ENCODE results near the gene CYB5D1.

The CYB5D1 gene

DNA sequence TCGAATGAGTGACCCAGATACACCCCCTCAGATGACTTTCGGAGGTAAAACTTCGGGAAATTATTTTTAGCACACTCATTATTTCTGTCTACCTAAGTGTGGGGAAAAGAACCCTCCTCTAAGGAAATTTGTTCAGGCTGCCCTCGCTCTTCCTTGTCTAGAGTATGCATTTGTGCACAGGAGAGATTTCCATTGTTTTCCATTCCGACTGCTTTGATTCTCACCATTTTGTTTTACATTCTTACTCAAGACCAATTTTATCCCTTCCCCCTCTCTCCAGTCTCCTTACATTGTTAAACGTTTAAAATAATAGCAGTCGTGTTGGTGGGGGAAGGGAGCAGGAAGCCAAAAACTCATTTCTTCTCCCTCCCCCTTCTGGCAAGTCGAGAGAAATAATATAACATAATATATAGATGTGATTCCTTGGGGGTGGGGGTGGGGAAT is 29.3 kb downstream of the CYB5D1 start:
- DNase-seq = no peak

- peak; percentile 58 to 74 (median 73) for DNase-seq
Observed at GRCh38 chr17:7887482-7888183, 29.8 kb downstream of the CYB5D1 start.

DNA sequence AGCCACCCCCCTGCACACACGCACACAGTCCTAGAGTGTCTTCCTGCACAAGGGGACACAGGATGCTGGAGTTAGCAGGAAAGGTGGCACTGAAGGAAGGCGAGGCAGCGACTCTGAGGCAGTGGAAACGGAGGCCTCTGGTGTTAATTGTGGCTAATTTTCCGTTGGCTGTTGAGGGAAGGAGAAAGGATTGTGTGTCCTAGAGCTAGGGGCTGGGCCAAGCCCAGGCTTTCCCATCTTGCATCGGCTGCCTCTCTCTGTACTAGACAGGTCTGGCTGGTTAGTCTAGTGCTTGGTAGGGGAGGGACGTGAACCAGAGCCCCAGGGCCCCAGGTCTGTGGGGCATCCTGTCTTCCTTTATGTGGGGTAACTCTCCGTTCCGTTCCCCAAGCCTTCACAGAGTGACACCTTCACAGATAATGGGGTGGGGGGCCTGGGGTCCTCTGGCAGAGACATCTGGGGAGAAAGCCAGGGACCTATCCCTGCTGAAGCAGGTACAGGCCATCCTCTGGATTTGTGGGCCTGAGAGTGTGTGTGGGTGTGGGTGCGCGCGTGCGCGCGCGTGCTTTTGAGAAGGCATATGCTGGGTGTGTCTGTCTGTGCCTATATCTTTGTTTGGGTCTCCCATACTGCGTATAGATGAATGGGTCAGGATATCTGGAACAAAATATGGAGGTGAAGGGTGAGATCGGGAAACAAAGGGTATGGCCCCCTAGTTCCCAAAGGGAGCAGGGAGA is 30.5 kb downstream of the CYB5D1 start, which contains the start of gene CHD3:
Gene CHD3 (plus strand): TSS at position 606 of the 737 bp plus-strand sequence. CDS start 212 bp downstream, outside the sequence.
- peak in 3 of 4 experiments; percentile 22 to 32 (median 30) for DNase-seq

GRCh38 chr17:7889166-7889955 is 31.6 kb downstream of the CYB5D1 start:
- DNase-seq = no peak

DNA sequence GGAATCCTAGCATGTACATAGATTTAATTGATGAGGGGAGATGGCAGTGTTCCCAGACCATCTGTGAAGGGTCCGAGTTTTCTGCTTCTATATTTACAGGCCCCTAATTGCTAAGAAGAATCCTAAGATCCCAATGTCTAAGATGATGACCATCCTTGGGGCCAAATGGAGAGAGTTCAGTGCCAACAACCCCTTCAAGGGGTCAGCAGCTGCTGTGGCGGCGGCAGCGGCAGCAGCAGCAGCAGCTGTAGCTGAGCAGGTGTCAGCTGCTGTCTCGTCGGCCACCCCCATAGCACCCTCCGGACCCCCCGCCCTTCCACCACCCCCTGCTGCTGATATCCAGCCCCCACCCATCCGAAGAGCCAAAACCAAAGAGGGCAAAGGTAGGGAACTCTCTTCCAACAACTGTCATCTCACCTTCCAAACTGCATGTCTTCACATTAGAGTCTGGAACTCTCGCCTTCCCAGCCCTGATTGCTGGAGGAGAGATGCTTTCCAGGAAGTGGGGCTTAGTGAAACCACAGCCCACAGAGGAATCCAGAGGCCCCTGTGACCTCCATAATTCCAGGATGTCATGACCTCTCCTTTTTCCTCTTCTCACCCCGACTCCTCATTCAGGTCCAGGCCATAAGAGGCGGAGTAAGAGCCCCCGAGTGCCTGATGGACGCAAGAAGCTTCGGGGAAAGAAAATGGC is 35.5 kb downstream of the CYB5D1 start:
- no peak for DNase-seq

- no peak for DNase-seq
Observed at GRCh38 chr17:7894226-7894625, 36.4 kb downstream of the CYB5D1 start.

DNA sequence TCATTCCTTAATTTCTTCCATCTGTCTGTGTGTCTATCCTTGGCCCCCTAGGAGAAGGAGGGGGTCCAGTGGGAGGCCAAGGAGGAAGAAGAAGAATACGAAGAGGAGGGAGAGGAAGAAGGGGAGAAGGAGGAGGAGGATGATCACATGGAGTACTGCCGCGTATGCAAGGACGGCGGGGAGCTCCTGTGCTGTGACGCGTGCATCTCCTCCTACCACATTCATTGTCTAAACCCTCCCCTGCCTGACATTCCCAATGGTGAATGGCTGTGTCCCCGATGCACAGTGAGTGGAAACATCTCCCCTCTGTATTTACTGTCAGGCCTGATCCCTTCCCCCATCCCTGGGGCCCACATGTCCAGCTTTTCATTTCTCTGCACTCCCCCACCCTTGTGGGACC is 37.1 kb downstream of the CYB5D1 start:
- no peak for DNase-seq

- no peak for DNase-seq
Observed at GRCh38 chr17:7897090-7897489, 39.3 kb downstream of the CYB5D1 start.

DNA sequence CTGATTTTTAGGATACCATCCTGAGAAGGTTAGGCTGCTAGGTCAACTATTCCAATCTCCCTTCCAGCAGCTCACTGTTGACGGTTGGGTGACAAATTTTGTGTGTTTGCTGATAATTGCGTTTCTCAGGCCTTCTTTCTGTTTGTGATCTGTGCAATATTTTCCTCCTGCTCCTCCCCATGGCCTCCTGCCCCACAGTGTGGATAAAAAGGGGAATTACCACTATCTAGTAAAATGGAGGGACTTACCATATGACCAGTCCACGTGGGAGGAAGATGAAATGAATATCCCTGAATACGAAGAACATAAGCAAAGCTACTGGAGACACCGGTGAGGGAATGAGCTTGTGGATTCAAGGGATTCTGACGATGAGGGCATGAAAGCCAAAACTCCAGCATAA is 40.0 kb downstream of the CYB5D1 start:
- DNase-seq = no peak

GRCh38 chr17:7903154-7904103 is 45.6 kb downstream of the CYB5D1 start:
- DNase-seq = no peak

DNA sequence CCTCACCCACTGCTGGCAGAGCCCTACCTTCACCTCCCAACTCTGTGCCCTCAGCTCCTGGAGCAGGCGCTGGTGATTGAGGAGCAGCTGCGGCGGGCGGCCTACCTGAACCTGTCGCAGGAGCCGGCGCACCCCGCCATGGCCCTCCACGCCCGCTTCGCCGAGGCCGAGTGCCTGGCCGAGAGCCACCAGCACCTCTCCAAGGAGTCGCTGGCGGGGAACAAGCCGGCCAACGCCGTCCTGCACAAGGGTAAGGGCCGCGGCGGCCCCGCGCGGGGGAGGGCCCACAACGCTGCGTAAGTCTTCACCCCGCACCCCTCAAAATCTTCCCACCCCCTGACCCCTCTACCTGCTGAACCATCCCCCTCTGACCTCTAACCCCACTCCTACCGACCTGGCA is 51.3 kb downstream of the CYB5D1 start:
- DNase-seq = no peak

DNA sequence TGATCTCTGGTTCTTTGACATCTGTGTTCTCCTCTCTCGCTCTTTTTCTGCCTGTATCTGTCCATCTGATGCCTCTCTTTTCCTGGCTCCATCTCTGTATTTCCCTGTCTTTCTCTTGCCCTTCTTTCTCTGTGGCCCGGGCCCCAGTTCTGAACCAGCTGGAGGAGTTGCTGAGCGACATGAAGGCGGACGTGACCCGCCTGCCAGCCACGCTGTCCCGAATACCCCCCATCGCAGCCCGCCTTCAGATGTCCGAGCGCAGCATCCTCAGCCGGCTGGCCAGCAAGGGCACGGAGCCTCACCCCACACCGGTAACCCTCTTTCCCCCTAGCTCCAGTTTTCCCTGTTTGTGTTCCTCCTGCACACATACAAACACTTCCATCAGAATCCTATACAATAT is 52.5 kb downstream of the CYB5D1 start:
- no peak for DNase-seq

- no peak for DNase-seq
Observed at GRCh38 chr17:7910711-7911110, 52.9 kb downstream of the CYB5D1 start.

DNA sequence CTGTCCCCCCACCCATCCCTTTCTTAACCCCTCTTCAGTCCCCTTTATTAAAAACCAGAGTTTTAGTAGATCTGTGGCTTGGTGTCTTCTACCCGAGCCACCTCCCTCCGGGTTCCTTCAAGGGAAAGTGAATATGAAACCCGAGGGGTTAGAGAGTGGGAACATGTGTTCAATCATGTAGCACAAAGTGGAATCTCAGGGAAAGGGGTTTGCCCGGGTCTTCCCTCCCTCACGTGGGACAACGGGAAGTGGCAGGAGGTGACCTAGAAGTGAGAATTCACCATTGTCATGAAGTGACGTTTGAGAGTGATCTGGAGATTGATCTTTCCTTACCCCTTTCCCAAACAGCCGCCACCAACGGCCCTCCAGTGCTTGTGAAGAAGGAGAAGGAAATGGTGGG is 53.3 kb downstream of the CYB5D1 start:
- no peak for DNase-seq

Measured in activated CD4-positive, CD25-positive, alpha-beta regulatory T cell (primary cell).